GM12878 (cell line): ENCODE data around the gene RAB12. TPM values are rescaled to one million over a fixed set of nuclear protein-coding genes. Genes with fewer than 3 reads are reported as not detected.

Experiments
- BCL3 ChIP-seq: IDR thresholded peaks from 2 replicates; pipeline ENCODE4 v1.6.1; 2011; ENCODE audit warnings: borderline replicate concordance, low read depth, mild to moderate bottlenecking, moderate library complexity, low read length; ENCODE audit not compliant: insufficient read depth, poor library complexity, severe bottlenecking
- BHLHE40 ChIP-seq, 2 experiments: fragments of 450-650 bp in 1 of 2; IDR thresholded peaks; 2 replicates each; pipeline ENCODE4 v1.6.1; 2011 to 2017; ENCODE audit warnings: low read depth in 2 of 2, borderline replicate concordance in 1 of 2, improper control_type of control experiment in 1 of 2, low read length in 1 of 2, mild to moderate bottlenecking in 1 of 2
- CHD4 ChIP-seq: fragments of 200-600 bp; sonication (generic); IDR thresholded peaks from 2 replicates; pipeline ENCODE4 v1.6.1; 2016; ENCODE audit warnings: mild to moderate bottlenecking
- CREM ChIP-seq: IDR thresholded peaks from 2 replicates; pipeline ENCODE4 v1.6.1; 2014; ENCODE audit warnings: antibody characterized with exemption, low read depth
- EED ChIP-seq: sonication (generic); IDR thresholded peaks from 2 replicates; pipeline ENCODE4 v1.6.1; 2016; ENCODE audit warnings: antibody characterized with exemption, low read depth
- EGR1 ChIP-seq, 2 experiments: IDR thresholded peaks; 1 replicate in 1 of 2; 2 replicates in 1 of 2; pipeline ENCODE4 v1.6.1; 2011 to 2012; ENCODE audit warnings: low read depth in 2 of 2, low read length in 2 of 2, borderline replicate concordance in 1 of 2, mild to moderate bottlenecking in 1 of 2, moderate library complexity in 1 of 2
- ETV6 ChIP-seq, 2 experiments: fragments of 450-650 bp in 1 of 2; IDR thresholded peaks in 1 of 2; conservative IDR thresholded peaks in 1 of 2; 2 replicates each; pipeline ENCODE4 v1.6.1; 2014; ENCODE audit warnings: antibody characterized with exemption in 1 of 2, borderline replicate concordance in 1 of 2, low read depth in 1 of 2, mild to moderate bottlenecking in 1 of 2, moderate library complexity in 1 of 2
- HDAC6 ChIP-seq: fragments of 200-600 bp; sonication (generic); IDR thresholded peaks from one replicate; pipeline ENCODE4 v1.8.0; 2017; ENCODE audit warnings: antibody characterized with exemption; ENCODE audit not compliant: unreplicated experiment
- IKZF1 ChIP-seq: fragments of 450-650 bp; conservative IDR thresholded peaks from 2 replicates; pipeline ENCODE4 v1.6.1; 2017; ENCODE audit warnings: antibody characterized with exemption, mild to moderate bottlenecking
- IKZF2 ChIP-seq, 2 experiments: fragments of 450-650 bp; IDR thresholded peaks; 2 replicates each; pipeline ENCODE4 v1.6.1; 2017; ENCODE audit warnings: mild to moderate bottlenecking in 2 of 2, moderate library complexity in 2 of 2
- JUNB ChIP-seq: IDR thresholded peaks from 2 replicates; pipeline ENCODE4 v1.6.1; 2016; ENCODE audit warnings: antibody characterized with exemption, mild to moderate bottlenecking
- LARP7 ChIP-seq: fragments of 450-650 bp; IDR thresholded peaks from 2 replicates; pipeline ENCODE4 v1.6.1; 2017; ENCODE audit warnings: mild to moderate bottlenecking
- MEF2B ChIP-seq: fragments of 450-650 bp; IDR thresholded peaks from 2 replicates; pipeline ENCODE4 v1.6.1; 2018; ENCODE audit warnings: mild to moderate bottlenecking, moderate library complexity; ENCODE audit not compliant: partially characterized antibody, poor library complexity, severe bottlenecking
- MTA2 ChIP-seq: fragments of 450-650 bp; IDR thresholded peaks from 2 replicates; pipeline ENCODE4 v1.6.1; 2016; ENCODE audit warnings: low read depth, mild to moderate bottlenecking, moderate library complexity
- MYC ChIP-seq: IDR thresholded peaks from 2 replicates; pipeline ENCODE4 v1.6.1; 2011; ENCODE audit warnings: mild to moderate bottlenecking, low read length, moderate library complexity, inconsistent platforms; ENCODE audit not compliant: insufficient read depth, insufficient replicate concordance, insufficient read length, severe bottlenecking
- NBN ChIP-seq: fragments of 450-650 bp; IDR thresholded peaks from 2 replicates; pipeline ENCODE4 v1.6.1; 2016
- NR2C1 ChIP-seq: fragments of 450-650 bp; IDR thresholded peaks from 2 replicates; pipeline ENCODE4 v1.6.1; 2017; ENCODE audit warnings: antibody characterized with exemption, mild to moderate bottlenecking, moderate library complexity
- PKNOX1 ChIP-seq: fragments of 450-650 bp; IDR thresholded peaks from 2 replicates; pipeline ENCODE4 v1.6.1; 2016; ENCODE audit warnings: mild to moderate bottlenecking
- RAD51 ChIP-seq: fragments of 450-650 bp; IDR thresholded peaks from 2 replicates; pipeline ENCODE4 v1.6.1; 2016; ENCODE audit warnings: moderate library complexity, mild to moderate bottlenecking, inconsistent platforms
- RUNX3 ChIP-seq: IDR thresholded peaks from 2 replicates; pipeline ENCODE4 v1.6.1; 2012; ENCODE audit warnings: low read length, inconsistent platforms
- SIN3A ChIP-seq: IDR thresholded peaks from 2 replicates; pipeline ENCODE4 v1.6.1; 2012; ENCODE audit warnings: low read depth, low read length, improper control_type of control experiment
- YY1 ChIP-seq: IDR thresholded peaks from 2 replicates; pipeline ENCODE4 v1.6.1; 2011; ENCODE audit warnings: low read depth, mild to moderate bottlenecking, low read length
- polyA plus RNA-seq, 11 experiments: library from polyadenylated mRNA; depleted of rRNA in 4 of 11; unstranded in 6 of 11; stranded (reverse) in 5 of 11; fragments of >200 nt; fragmentation: Nextera tagmentation in 4 of 11; fragmentation: Illumina TruSeq in 1 of 11; extraction: Ambion mirVana in 4 of 11; extraction: Trizol in 1 of 11; gene quantifications; 1 replicate in 1 of 11; 2 replicates in 10 of 11; pipeline versions ENCODE4 v1.2.1 to v1.2.3, GENCODE V29; 2011 to 2016; ENCODE audit warnings: inconsistent platforms in 2 of 11, missing spikeins in 2 of 11, low read depth in 1 of 11
- total RNA-seq, 4 experiments: library from RNA; depleted of rRNA in 3 of 4; stranded (reverse); fragments of >200 nt in 3 of 4; fragmentation: Illumina TruSeq in 1 of 4; extraction: Trizol in 1 of 4; gene quantifications; 2 replicates each; pipeline versions ENCODE4 v1.2.1 to v1.2.3, GENCODE V29; 2013 to 2021
- TF ChIP-seq, protein P1 (sequence below): IDR thresholded peaks from 2 replicates; pipeline ENCODE4 v1.6.1; 2012; ENCODE audit warnings: low read depth, low read length, improper control_type of control experiment
- TF ChIP-seq, protein P2 (sequence below): fragments of 450-650 bp; IDR thresholded peaks from 2 replicates; pipeline ENCODE4 v1.6.1; 2017; ENCODE audit warnings: mild to moderate bottlenecking, moderate library complexity

The RAB12 gene
- total and polyA plus RNA-seq, 10 of the 15 experiments (the other 5 are each of a cell fraction or from before 2014, with no cell fraction given): 0.71 to 29.8 (median 14.0) TPM

DNA sequence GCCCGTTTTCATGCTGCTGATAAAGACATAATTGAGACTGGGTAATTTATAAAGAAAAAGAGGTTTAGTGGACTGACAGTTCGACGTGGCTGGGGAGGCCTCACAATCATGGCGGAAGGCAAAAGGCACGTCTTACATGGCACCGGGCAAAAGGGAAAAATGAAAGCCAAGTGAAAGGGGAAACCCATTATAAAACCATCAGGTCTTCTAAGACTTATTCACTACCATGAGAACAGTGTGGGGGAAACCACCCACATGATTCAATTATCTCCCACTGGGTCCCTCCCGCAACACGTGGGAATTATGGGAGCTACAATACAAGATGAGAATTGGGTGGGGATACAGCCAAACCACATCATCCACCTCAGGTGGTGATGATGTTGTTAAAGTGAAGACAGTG lies 3.3 kb upstream of the RAB12 start (continued):
- TF ChIP-seq PKNOX1 (peak; percentile 17; the same call in 1 of the 2 replicates), CHD4 (no peak), EED (peak; percentile 69), HDAC6 (no peak), JUNB (peak; percentile 24; the same call in 1 of the 2 replicates), NR2C1 (no peak), BHLHE40 (IDR thresholded peaks at IDR 0.05; ENCODE audit: borderline replicate concordance in 1 of 2, low read depth in 2 of 2, low read length in 1 of 2) (peak in 1 of 2 experiments; percentile 42; a peak in 1 of 4 replicates), IKZF2 (IDR thresholded peaks at IDR 0.05) (peak; percentile 76 to 77), BCL3 (peak; percentile 84), LARP7 (no peak), MEF2B (peak; percentile 93), CREM (peak; percentile 10; the same call in 1 of the 2 replicates), MTA2 (peak; percentile 47; the same call in 1 of the 2 replicates), ETV6 (conservative IDR thresholded peaks at IDR 0.05 in 1 of 2, IDR thresholded peaks at IDR 0.05 in 1 of 2; ENCODE audit: borderline replicate concordance in 1 of 2, low read depth in 1 of 2) (peak in 1 of 2 experiments; percentile 13; a peak in 1 of 4 replicates), IKZF1 (peak; percentile 61), SIN3A (no peak), MYC (no peak), NBN (peak; percentile 70; the same call in 1 of the 2 replicates), RUNX3 (peak; percentile 75), YY1 (peak; percentile 83), RAD51 (peak; percentile 65), EGR1 (IDR thresholded peaks at IDR 0.05; ENCODE audit: borderline replicate concordance in 1 of 2, low read depth in 2 of 2, low read length in 2 of 2) (0 out of 3 replicates have a peak, but pooled peaks of 1 of the 2 experiments have one; percentile 15)
- TF ChIP-seq, protein P1, sequence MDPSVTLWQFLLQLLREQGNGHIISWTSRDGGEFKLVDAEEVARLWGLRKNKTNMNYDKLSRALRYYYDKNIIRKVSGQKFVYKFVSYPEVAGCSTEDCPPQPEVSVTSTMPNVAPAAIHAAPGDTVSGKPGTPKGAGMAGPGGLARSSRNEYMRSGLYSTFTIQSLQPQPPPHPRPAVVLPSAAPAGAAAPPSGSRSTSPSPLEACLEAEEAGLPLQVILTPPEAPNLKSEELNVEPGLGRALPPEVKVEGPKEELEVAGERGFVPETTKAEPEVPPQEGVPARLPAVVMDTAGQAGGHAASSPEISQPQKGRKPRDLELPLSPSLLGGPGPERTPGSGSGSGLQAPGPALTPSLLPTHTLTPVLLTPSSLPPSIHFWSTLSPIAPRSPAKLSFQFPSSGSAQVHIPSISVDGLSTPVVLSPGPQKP: no peak
- TF ChIP-seq, protein P2, sequence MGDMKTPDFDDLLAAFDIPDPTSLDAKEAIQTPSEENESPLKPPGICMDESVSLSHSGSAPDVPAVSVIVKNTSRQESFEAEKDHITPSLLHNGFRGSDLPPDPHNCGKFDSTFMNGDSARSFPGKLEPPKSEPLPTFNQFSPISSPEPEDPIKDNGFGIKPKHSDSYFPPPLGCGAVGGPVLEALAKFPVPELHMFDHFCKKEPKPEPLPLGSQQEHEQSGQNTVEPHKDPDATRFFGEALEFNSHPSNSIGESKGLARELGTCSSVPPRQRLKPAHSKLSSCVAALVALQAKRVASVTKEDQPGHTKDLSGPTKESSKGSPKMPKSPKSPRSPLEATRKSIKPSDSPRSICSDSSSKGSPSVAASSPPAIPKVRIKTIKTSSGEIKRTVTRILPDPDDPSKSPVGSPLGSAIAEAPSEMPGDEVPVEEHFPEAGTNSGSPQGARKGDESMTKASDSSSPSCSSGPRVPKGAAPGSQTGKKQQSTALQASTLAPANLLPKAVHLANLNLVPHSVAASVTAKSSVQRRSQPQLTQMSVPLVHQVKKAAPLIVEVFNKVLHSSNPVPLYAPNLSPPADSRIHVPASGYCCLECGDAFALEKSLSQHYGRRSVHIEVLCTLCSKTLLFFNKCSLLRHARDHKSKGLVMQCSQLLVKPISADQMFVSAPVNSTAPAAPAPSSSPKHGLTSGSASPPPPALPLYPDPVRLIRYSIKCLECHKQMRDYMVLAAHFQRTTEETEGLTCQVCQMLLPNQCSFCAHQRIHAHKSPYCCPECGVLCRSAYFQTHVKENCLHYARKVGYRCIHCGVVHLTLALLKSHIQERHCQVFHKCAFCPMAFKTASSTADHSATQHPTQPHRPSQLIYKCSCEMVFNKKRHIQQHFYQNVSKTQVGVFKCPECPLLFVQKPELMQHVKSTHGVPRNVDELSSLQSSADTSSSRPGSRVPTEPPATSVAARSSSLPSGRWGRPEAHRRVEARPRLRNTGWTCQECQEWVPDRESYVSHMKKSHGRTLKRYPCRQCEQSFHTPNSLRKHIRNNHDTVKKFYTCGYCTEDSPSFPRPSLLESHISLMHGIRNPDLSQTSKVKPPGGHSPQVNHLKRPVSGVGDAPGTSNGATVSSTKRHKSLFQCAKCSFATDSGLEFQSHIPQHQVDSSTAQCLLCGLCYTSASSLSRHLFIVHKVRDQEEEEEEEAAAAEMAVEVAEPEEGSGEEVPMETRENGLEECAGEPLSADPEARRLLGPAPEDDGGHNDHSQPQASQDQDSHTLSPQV: peak; percentile 85; the same call in 1 of the 2 replicates
